HG02763 (cell line): ENCODE results near the gene ATG10.
"Not testable (repeated sequence)": the region's sequence is repeated elsewhere in the genome, so short reads cannot be mapped to it uniquely, and the experiment has no call there.

Experiments
- ATAC-seq: cut with Tn5 transposase; IDR thresholded peaks from one replicate; pipeline ENCODE4 v1.9.1; 2021; ENCODE audit warnings: mild to moderate bottlenecking, moderate library complexity; ENCODE audit not compliant: unreplicated experiment

The ATG10 gene

GRCh38 chr5:81982172-81982685 lies 10.4 kb downstream of the ATG10 start:
- not testable (repeated sequence) for ATAC-seq

GRCh38 chr5:81983148-81983547 lies 11.3 kb downstream of the ATG10 start:
- not testable (repeated sequence) for ATAC-seq

- ATAC-seq, result not testable (repeated sequence)
Measured at GRCh38 chr5:81983563-81983962, 11.7 kb downstream of the ATG10 start.

- ATAC-seq, result no peak
Measured at GRCh38 chr5:81986126-81986525, 14.3 kb downstream of the ATG10 start.

- ATAC-seq, result no peak
Measured at GRCh38 chr5:81989204-81989603, 17.4 kb downstream of the ATG10 start.

GRCh38 chr5:81994679-81995078 lies 22.9 kb downstream of the ATG10 start:
- no peak for ATAC-seq

- no peak for ATAC-seq
Measured at GRCh38 chr5:81995407-81995806, 23.6 kb downstream of the ATG10 start.

GRCh38 chr5:82004511-82004910 lies 32.7 kb downstream of the ATG10 start:
- ATAC-seq, result no peak

- ATAC-seq, result not testable (repeated sequence)
Measured at GRCh38 chr5:82009869-82010268, 38.0 kb downstream of the ATG10 start.

GRCh38 chr5:82010696-82011095 lies 38.9 kb downstream of the ATG10 start:
- no peak for ATAC-seq

GRCh38 chr5:82011761-82012160 lies 39.9 kb downstream of the ATG10 start:
- no peak for ATAC-seq

GRCh38 chr5:82014644-82015043 lies 42.8 kb downstream of the ATG10 start:
- not testable (repeated sequence) for ATAC-seq

GRCh38 chr5:82018462-82018861 lies 46.6 kb downstream of the ATG10 start:
- ATAC-seq, result no peak

GRCh38 chr5:82019342-82020138 lies 47.7 kb downstream of the ATG10 start:
- ATAC-seq, result no peak

GRCh38 chr5:82022499-82022898 lies 50.7 kb downstream of the ATG10 start:
- no peak for ATAC-seq

GRCh38 chr5:82023644-82024043 lies 51.8 kb downstream of the ATG10 start:
- no peak for ATAC-seq

GRCh38 chr5:82031220-82032119 lies 59.6 kb downstream of the ATG10 start:
- no peak for ATAC-seq

GRCh38 chr5:82042894-82043293 lies 71.1 kb downstream of the ATG10 start:
- ATAC-seq, result not testable (repeated sequence)

GRCh38 chr5:82044010-82044409 lies 72.2 kb downstream of the ATG10 start:
- ATAC-seq, result no peak

- ATAC-seq, result no peak
Measured at GRCh38 chr5:82045554-82046275, 73.9 kb downstream of the ATG10 start.

- ATAC-seq, result no peak
Measured at GRCh38 chr5:82046276-82046647, 74.4 kb downstream of the ATG10 start.
